GM06990 (cell line): ENCODE measurements around the gene CCDC57.
A peak's percentile ranks its signal among the peaks of the same experiment; 100 is the strongest.

Source experiments
- DNase-seq: peaks from one replicate; pipeline ENCODE4 v3.0.0-alpha.2; 2011; ENCODE audit not compliant: insufficient read length; ENCODE audit errors: extremely low read depth
- H3K27me3 ChIP-seq: replicated peaks from 2 replicates; pipeline ENCODE4 v1.6.0; 2011; ENCODE audit warnings: low read length; ENCODE audit not compliant: control insufficient read depth, insufficient read depth
- H3K36me3 ChIP-seq: 2 replicates; pipeline ENCODE4 v1.5.1; 2011; ENCODE audit warnings: low read length; ENCODE audit not compliant: control insufficient read depth, insufficient read depth
- H3K4me3 ChIP-seq: replicated peaks from 2 replicates; pipeline ENCODE4 v1.5.1; 2011; ENCODE audit warnings: low read depth, mild to moderate bottlenecking, control low read depth, low read length
- TF ChIP-seq, protein P1 (sequence below): IDR thresholded peaks from 2 replicates; pipeline ENCODE4 v1.5.1; 2011; ENCODE audit warnings: low read length, control low read depth, mild to moderate bottlenecking, inconsistent platforms; ENCODE audit not compliant: insufficient read depth, poor library complexity, severe bottlenecking

Gene CCDC57

DNA sequence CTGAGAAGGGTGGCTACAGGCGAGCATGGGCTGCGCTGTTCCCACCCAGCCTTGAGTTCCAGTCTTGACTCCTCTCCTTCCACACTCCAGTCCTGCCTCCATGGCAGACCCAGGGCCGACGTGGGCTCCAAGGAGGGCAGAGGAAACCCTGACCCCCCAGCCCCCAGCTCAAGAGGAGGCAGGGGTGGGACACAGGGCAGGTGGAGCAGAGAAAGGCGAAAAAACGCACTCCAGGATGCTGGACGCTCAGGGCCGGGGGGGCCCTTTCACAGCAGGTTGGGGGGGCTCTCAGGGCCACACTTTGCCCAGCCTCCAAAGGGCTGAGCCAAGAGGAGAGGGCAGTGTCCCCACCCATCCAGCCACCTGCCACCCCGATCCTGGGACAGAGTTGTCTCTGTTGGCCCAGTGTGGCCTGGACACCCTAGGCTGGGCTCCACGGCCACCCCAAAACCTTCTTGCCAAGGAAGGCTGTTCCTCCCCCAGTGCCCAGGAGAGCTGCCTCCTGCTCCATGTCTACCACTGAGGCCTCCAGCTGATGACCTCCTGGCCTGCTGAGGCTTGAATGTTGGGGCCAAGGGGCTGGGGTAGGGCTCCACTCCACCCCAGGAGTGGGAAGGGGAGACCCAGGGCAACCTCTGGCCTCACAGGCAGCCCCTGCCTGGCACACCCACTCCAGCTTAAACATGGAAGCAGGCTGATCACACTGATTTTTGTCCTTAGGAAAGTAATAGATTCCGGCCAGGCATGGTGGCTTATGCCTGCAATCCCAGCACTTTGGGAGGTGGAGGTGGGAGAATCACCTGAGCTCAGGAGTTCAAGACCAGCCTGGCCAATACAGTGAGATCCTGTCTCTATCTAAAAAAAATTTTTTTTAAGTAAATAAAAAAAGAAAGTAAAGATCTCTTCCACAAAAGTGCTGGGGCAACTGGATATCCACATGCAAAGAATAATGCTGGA lies 7.4 kb upstream of the CCDC57 start:
- no peak overlapping the region for H3K4me3 ChIP-seq
- DNase-seq, result no peak
- H3K36me3 ChIP-seq, result no peaks in the 10 kb centered on the region
- H3K27me3 ChIP-seq, result no peaks in the 10 kb centered on the region
- TF ChIP-seq, protein P1, sequence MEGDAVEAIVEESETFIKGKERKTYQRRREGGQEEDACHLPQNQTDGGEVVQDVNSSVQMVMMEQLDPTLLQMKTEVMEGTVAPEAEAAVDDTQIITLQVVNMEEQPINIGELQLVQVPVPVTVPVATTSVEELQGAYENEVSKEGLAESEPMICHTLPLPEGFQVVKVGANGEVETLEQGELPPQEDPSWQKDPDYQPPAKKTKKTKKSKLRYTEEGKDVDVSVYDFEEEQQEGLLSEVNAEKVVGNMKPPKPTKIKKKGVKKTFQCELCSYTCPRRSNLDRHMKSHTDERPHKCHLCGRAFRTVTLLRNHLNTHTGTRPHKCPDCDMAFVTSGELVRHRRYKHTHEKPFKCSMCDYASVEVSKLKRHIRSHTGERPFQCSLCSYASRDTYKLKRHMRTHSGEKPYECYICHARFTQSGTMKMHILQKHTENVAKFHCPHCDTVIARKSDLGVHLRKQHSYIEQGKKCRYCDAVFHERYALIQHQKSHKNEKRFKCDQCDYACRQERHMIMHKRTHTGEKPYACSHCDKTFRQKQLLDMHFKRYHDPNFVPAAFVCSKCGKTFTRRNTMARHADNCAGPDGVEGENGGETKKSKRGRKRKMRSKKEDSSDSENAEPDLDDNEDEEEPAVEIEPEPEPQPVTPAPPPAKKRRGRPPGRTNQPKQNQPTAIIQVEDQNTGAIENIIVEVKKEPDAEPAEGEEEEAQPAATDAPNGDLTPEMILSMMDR, result no peak

GRCh38 chr17:82219083-82219482 lies 6.4 kb upstream of the CCDC57 start:
- Histone ChIP-seq H3K27me3 (no peaks in the 10 kb centered on the region), H3K4me3 (no peak overlapping the region), H3K36me3 (no peaks in the 10 kb centered on the region)
- no peak for DNase-seq
- TF ChIP-seq, protein P1, result no peak

GRCh38 chr17:82218349-82219075 lies 5.9 kb upstream of the CCDC57 start:
- no peak for DNase-seq
- no peak overlapping the region for H3K4me3 ChIP-seq
- no peaks in the 10 kb centered on the region for H3K36me3 ChIP-seq
- TF ChIP-seq, protein P1, result peak; percentile 6
- H3K27me3 ChIP-seq, result no peaks in the 10 kb centered on the region

- DNase-seq, result no peak
- Histone ChIP-seq H3K36me3 (no peaks in the 10 kb centered on the region), H3K27me3 (no peaks in the 10 kb centered on the region), H3K4me3 (no peak overlapping the region)
- TF ChIP-seq, protein P1, result no peak
These were observed 5.0 kb upstream of the CCDC57 start for GRCh38 chr17:82217530-82218204.

GRCh38 chr17:82217120-82217529 lies 4.5 kb upstream of the CCDC57 start:
- Histone ChIP-seq H3K36me3 (no peaks in the 10 kb centered on the region), H3K27me3 (no peaks in the 10 kb centered on the region), H3K4me3 (no peak overlapping the region)
- no peak for DNase-seq
- TF ChIP-seq, protein P1, result no peak
